ENCODE data around the gene TCERG1L.

The TCERG1L gene

DNA sequence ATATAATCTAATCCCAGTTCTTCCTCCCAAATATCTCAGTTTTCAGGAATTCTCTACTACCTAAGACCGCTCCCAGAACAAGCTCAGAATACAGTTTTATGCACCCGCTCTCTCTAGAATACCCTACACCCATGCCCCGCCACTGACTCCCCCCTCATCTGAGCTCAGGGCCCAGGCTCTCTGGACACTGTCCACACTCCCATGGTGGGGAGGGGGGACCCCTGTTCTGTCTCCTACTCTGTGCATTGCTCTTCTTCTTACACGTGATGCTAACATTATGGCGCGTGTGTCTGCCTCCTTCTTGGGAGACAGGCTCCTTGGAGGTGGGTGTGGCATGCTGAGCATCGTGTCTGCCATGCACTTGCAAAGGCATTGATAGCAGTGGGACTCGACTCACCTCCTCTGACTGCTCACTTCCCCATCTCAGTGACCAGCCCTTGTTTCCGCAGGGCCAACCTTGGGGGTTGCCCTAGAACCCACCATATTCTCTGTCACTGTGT lies 127.9 kb downstream of the TCERG1L start:
- TF ChIP-seq CTCF (conservative IDR thresholded peaks at IDR 0.05; ENCODE audit: low read depth, low read length): no peak
- Histone ChIP-seq H2AFZ (ENCODE audit: low read depth) (no peak overlapping the region), H3K27ac (no peak overlapping the region), H3K9ac (no peak overlapping the region), H3K4me3 (IDR thresholded peaks at IDR 0.05; ENCODE audit: insufficient read depth, low read depth, low read length) (no peak overlapping the region), H4K20me1 (ENCODE audit: insufficient read depth) (no peaks in the 10 kb centered on the region), H3K27me3 (ENCODE audit: insufficient read depth, low read depth) (no peaks in the 10 kb centered on the region), H3K4me2 (no peak overlapping the region), H3K79me2 (ENCODE audit: insufficient read depth, low read depth) (no peaks in the 10 kb centered on the region), H3K36me3 (ENCODE audit: insufficient read depth) (no peaks in the 10 kb centered on the region), H3K4me1 (ENCODE audit: low read depth, poor library complexity, severe bottlenecking) (no peaks in the 10 kb centered on the region)

DNA sequence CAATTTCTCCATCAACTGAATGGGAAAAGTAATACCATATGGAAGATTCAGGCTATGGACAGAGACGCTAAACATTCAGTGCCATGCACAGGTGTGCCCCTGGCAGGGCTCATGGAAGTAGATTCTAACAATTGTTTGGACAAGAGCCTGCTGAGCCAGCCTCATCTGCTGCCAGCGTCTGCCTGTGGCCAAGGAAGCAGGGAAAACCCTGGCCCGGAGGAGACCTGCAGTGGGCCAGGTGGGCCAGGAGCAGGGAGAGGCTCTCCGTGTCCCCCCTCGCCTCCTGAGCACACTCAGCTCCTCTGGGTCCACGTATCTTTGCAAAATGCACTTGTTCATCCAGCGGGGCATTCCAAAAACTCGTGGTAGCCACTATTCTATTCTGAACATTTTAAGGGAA lies 130.1 kb downstream of the TCERG1L start:
- H4K20me1 ChIP-seq (ENCODE audit: insufficient read depth): no peaks in the 10 kb centered on the region
- no peak for TF ChIP-seq CTCF (conservative IDR thresholded peaks at IDR 0.05; ENCODE audit: low read depth, low read length)
- H3K36me3 ChIP-seq (ENCODE audit: insufficient read depth): no peaks in the 10 kb centered on the region
- H3K27ac ChIP-seq: no peak overlapping the region
- H3K9ac ChIP-seq: no peak overlapping the region
- H3K4me2 ChIP-seq: no peak overlapping the region
- no peak overlapping the region for H2AFZ ChIP-seq (ENCODE audit: low read depth)
- H3K4me3 ChIP-seq (IDR thresholded peaks at IDR 0.05; ENCODE audit: insufficient read depth, low read depth, low read length): no peak overlapping the region
- H3K27me3 ChIP-seq (ENCODE audit: insufficient read depth, low read depth): no peaks in the 10 kb centered on the region
- no peaks in the 10 kb centered on the region for H3K79me2 ChIP-seq (ENCODE audit: insufficient read depth, low read depth)
- H3K4me1 ChIP-seq (ENCODE audit: low read depth, poor library complexity, severe bottlenecking): no peaks in the 10 kb centered on the region

- no peaks in the 10 kb centered on the region for H3K36me3 ChIP-seq (ENCODE audit: insufficient read depth)
- H3K4me3 ChIP-seq (IDR thresholded peaks at IDR 0.05; ENCODE audit: insufficient read depth, low read depth, low read length): no peak overlapping the region
- H3K27ac ChIP-seq: no peak overlapping the region
- H3K9ac ChIP-seq: no peak overlapping the region
- H3K4me1 ChIP-seq (ENCODE audit: low read depth, poor library complexity, severe bottlenecking): no peaks in the 10 kb centered on the region
- no peaks in the 10 kb centered on the region for H3K27me3 ChIP-seq (ENCODE audit: insufficient read depth, low read depth)
- H3K4me2 ChIP-seq: no peak overlapping the region
- H4K20me1 ChIP-seq (ENCODE audit: insufficient read depth): no peaks in the 10 kb centered on the region
- no peak for TF ChIP-seq CTCF (conservative IDR thresholded peaks at IDR 0.05; ENCODE audit: low read depth, low read length)
- H3K79me2 ChIP-seq (ENCODE audit: insufficient read depth, low read depth): no peaks in the 10 kb centered on the region
- no peak overlapping the region for H2AFZ ChIP-seq (ENCODE audit: low read depth)
Measured at GRCh38 chr10:131180740-131181415, 130.6 kb downstream of the TCERG1L start.

GRCh38 chr10:131180086-131180485 lies 131.4 kb downstream of the TCERG1L start:
- TF ChIP-seq CTCF (conservative IDR thresholded peaks at IDR 0.05; ENCODE audit: low read depth, low read length): no peak
- H3K36me3 ChIP-seq (ENCODE audit: insufficient read depth): no peaks in the 10 kb centered on the region
- H2AFZ ChIP-seq (ENCODE audit: low read depth): no peak overlapping the region
- H3K79me2 ChIP-seq (ENCODE audit: insufficient read depth, low read depth): no peaks in the 10 kb centered on the region
- H3K4me2 ChIP-seq: no peak overlapping the region
- no peak overlapping the region for H3K4me3 ChIP-seq (IDR thresholded peaks at IDR 0.05; ENCODE audit: insufficient read depth, low read depth, low read length)
- H4K20me1 ChIP-seq (ENCODE audit: insufficient read depth): no peaks in the 10 kb centered on the region
- no peaks in the 10 kb centered on the region for H3K27me3 ChIP-seq (ENCODE audit: insufficient read depth, low read depth)
- no peak overlapping the region for H3K27ac ChIP-seq
- no peaks in the 10 kb centered on the region for H3K4me1 ChIP-seq (ENCODE audit: low read depth, poor library complexity, severe bottlenecking)
- H3K9ac ChIP-seq: no peak overlapping the region

All from KMS-11 (cell line).